Measurements from ENCODE around the gene EGR2.

Gene EGR2

DNA sequence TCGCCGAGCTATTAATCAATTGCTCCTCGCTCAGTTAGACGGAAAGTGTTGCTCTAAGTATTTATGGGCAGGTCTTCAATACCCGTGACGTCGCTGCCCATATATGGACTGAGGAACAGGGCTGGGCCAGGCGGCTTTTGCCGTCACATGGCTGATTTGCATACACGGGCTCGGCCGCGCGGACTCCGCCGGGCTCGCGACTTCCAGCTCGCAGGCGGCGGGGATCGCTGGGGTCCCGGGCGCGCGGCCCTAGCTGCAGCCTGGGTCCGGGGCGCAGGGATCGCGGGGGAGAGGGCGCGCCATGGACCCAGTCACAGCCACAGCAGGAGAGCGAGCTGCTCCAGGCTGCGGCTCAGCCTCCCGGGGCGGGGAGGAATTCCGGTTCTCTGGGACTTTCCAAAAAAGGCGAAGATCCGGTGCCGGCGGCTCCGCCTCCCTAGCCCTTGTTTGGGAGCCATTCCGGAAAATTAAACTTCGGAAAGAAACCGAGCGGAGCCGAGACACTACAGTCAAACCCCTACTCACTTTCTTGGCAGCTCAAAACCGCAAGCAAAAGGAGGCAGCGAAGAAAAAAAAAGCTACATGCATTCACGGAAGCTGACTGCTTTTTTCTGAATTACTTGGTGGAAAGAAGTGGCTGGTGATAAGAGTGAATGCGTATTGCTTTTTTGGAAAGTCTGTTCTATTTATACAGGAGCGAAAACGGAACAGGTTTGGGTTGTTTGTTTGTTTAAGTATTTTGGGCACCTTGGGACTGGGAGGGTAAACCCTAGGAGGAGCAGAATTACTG is at the start of gene EGR2:
Gene EGR2 (minus strand): TSS at position 36 of the 790 bp plus-strand sequence. CDS start 337 bp downstream, outside the sequence.
- DNase-seq: peak; percentile 80

DNA sequence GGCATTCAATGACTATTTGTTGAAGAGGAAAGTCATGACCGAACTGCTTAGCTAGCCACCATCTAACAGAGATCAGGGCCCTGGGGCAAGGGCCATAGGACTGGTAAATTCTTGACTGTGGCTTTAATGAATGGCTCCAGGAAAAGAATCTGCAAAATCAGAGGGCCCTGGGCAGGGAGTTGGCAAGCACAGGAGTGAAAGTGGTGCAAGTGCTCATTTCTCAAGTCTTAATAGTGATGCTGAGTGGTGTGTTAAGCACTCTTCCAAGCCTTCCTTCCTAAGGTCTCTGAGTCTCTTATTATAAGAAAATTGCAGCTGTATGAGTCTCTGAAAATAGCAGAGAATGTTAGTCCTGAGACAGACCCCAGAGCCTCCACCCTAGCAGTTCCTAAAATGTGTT is 46.3 kb upstream of the EGR2 start:
- no peak for DNase-seq

DNA sequence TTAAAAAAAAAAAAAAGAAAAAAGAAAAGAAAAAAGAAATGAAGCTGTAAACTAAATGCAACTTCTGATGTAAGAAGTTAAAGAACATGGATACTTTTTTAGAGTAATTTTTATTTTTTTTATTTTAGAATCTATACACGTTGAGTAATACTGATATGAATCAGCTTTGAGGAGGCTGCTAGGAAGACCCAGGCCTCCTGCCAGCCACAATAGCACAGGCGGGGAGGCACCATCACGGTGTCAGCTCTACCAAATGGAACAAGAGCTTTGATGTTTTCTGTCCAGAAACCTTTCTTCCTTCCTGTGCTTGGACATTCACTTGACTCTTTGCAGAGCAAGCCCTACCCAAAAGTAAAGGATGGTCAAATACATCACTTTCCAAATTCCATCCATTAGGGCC is 45.3 kb upstream of the EGR2 start:
- no peak for DNase-seq

DNA sequence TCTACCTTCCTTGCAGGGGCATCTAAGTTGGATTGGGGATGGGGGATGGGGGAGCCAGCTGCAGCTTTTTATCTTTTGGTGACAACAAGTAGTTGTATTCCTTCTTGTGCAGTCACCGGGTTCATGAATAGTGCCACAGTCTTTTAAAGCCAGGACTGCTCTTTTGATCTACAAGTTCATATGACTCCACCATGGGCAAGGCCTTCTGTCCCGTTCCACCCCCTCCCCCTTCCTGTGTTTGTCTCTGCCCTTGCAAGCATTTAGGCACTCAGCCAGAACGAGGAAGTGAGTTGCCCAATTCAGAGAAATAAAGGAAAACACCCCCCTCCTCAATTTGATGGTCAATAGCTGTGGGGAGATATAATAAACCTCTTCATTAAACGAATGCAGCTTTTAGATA is 44.8 kb upstream of the EGR2 start:
- DNase-seq: peak; percentile 10

DNA sequence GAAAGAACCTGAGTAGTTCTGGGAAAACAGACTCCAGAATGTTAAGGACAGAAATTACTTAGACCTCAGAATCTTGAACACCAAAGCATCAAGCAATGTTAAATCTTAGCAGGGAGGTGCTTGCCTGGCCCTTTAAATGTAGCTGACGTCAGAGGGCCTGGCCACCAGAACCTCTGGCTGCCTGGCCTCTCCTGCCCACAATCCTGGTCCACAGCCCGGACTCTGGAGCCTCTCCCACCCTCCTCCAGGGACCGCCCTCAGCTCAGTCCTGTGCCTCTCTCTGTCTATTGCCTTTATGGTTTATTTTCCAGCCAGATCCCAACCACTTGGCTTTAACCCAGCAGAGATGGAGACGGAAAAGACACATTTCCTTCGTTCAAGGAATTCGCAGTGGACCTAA is 42.2 kb upstream of the EGR2 start:
- no peak for DNase-seq

DNA sequence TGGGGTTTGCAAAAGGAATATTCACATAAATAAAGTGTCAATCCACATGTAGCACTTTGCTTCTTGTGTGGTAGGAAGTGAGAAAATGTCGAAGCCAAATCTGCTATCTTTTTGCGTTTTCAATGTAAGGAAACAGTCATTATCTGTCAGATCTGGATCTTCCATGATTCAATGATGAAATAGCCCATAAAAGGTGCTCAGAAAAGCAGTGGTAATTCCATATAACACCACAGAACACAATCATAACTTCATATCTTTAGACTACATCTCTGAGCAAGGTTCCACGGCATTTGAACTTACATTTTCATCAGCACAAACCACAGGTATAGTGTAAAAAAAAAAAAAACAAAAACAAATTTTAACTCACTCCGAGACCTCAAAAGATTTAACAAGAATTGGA is 39.9 kb upstream of the EGR2 start:
- DNase-seq: no peak

DNA sequence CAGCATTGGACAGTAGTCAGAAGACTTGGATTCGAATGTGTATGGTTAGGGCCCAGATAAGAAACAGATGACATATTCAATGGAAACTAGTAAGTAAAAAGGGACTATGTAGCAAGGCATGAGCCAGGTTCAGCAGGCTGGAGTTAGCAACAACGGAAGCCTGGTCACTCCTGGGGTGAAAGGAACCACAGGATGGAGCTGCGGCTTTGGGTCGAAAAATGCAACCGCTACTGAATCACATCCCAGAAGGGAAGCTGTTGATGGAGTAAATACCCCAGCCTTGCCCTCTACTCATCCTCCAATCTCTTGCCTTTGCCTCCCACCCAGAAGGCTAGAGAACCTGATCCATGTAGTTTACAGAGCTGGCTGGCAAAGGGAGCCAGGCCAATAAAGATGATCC is 37.5 kb upstream of the EGR2 start:
- no peak for DNase-seq

DNA sequence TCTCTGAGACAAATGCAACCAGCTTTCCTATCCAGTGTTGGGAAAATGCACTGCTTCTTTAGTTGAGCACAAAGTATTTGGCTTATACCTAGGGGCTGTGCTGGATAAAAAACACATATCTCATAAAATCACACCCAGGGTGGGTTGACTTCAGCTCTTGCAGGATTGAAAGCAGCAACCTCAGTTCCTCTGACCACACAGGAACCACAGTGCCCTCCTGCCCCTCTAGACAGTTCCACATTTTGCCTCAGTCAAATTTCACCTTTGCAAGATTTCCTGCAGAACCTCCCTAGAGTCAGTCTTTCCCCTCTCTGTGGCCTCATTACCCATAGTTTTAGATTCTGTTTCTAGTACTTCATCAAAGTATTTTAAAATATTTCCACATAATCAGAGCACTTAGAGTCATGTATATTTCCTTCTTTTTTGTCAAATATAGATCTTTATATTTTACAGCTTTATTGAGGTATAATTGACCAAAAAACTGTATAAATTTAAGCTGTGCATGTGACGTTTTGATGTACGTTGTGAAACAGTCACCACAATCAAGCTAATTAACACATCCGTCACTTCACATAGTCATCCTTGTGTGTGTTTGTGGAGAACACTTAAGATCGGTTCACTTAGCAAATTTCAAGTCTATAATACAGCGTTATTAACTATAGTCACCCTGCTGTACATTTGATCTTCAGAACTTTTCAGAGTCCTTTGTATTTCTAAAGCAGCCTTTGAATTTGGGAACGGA is 37.0 kb upstream of the EGR2 start:
- DNase-seq: no peak

DNA sequence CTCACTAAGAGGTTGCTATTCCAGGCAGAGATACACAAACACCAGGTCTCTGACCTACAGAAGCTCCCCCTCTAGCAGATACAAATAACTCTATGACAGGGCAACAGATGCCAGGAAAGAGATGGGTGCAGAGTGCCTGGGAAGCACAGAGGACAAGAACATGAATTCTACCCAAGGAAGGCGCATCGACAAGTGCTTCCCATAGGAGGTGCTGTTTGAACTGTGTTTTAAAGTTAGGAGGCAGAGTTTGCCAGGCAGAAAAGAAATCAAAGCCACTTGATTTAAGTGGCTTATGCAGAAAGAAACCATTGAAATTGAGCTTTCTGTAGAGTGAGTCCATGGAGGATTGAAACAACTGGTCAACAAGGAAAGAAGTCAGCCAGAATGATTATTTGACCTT is 35.3 kb upstream of the EGR2 start:
- no peak for DNase-seq

DNA sequence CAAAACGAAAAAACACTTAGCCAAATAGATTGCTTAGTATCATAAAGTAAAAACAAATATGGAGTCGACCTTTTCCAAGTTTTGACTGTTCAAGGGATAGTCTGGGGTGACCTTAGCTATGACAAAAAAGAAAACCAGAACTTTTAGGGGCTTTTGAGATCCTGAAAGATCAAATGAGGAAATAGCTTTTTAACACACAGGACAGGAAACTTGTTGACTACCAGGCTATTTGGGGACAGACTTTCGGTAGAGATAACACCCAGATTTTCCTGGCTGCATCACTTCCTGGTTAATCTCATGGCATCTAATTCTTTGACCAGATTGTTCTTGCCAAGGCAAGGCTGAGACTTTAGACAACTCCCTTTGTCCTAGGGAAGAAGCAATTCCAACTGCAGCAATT is 34.5 kb upstream of the EGR2 start:
- no peak for DNase-seq

DNA sequence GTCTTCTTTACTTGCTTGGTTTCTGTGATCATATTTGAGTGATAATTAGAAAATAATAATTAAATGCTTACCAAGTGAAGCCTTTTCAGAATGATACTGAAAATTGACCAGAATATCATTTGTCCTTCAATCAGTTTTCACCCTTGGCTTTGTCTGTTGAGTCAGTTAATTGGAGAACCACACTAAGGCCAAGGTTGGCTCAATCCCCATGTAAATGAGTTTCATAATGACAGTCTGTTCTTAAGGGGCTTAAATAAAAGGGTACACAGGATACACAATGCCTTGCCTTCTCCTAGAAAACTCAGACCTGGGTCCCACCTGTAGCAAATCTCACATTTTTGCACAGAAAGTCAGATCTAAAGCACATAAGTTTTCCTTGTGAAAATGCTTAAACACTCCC is 31.3 kb upstream of the EGR2 start:
- no peak for DNase-seq

DNA sequence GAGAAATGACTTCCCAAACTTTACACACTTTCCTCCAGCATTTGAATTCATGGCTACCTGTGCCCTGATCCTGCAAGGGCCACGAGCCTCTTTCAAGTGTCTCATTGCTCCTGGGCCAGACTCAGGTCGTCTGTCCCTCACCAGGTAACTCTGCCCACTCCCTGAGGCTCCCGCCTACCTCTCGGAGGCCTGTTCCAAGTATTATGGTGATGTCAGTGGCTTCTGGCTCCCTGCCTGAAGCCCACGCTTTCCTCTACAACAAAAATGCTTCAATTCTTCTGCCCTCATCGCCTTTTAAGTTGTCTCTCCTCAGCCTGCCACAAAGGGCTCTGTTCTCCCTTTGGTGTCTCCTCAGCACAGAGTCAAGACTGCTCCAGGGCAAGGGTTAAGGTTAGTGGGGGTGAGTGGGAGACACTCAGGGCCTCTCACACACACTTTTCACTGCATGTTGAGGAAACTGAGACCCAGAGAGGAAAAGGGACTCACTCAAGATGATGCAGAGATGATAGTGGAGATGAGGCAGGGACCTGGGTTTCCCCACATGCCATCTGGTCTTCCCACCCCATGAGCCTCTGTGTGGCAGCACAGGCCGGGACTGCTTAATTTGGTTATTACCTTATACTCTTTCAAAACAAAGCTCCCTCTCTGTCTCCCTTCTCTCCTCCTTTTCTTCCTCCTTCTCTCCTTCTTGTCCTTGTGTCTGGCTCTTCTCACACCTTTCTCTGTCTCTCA is 28.3 kb upstream of the EGR2 start:
- DNase-seq: no peak

DNA sequence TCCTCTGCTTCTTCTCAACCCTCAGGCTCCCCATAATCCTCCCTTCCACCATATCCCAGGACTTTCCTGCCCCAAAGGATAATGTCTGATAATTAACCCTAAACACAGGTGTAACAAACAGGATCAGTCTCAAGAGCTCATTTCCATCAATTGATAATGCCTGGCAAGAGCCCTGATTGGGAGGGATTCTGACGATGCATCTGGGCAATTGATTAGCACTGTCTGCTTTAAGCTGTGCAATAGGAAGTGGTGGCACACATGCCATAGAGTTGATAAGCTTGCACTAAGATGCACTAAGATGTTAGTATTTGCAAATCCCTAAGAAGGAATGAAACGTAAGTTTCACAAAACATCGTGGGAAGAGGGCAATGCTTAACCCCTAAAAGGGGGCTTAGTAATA is 27.4 kb upstream of the EGR2 start:
- no peak for DNase-seq

DNA sequence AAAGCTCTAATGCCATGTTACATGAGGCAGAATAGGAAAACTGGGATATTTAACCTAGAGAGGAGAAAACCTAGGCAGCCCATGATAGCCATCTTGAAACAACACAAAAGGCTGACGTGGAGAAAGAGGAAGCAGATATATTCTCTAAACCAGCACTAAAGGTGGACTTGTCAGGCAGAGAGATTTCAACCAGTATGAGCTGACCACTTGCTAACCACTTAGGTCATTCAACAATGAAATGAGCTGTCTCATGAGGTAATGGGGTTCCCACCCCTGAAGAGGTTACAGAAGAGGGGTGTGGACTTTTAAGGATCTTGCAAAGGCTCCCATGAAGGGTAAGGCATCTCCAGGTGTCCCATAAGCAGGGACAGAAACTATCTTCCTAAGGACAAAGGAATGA is 26.8 kb upstream of the EGR2 start:
- DNase-seq: no peak

DNA sequence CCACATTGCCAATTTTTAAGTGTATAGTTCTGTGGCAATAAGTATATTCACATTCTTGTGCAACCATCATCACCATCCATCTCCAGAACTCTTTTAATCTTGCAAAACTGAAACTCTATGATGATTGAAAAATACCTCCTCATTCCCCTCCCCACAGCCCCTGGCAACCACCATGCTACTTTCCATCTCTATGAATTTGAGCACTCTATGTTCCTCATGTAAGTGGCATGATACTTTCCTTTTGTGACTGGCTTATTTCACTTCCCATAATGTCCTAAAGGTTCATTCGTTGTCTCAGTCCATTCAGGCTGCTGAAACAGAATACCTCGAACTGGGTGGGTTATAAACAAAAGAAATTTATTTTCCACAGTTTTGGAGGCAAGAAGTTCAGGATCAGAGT is 23.4 kb upstream of the EGR2 start:
- no peak for DNase-seq

DNA sequence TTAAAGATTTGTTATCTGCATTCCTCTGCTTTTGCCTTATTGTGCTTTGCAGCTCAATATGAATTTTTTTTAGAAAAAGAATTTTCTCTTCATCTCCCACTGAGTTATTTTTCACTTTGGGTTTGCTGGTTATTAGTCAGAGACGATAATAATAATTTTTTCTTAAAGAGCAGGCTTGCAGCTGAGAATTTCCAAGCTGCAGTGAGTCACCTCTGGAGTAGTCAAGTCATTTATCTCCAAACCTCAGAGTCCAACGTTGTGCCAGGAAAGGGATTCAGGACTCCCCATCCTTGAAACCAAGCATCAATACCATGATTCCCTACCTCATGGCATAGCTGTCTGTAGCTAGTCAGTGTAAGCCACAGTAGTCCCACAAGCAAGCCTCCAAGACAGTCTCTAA is 15.2 kb upstream of the EGR2 start:
- no peak for DNase-seq

DNA sequence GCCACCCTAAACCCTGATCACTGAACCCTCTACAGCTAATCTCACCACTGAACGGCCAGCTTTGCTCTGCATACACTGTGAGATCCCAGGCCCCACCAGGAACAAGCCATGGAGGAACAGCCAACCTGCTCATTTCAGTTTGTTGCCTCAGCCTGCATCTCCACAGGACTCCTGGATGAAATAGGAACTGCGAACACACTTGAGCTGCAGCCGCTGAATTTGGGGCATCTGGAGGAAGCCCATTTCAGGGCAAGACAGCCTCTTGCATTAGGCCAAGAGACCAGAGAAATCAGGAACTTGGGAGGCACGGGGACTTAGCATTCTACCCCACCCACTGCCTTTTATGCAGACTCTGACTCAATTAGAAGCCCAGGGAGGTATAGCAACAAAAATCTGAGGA is 14.5 kb upstream of the EGR2 start:
- DNase-seq: no peak

DNA sequence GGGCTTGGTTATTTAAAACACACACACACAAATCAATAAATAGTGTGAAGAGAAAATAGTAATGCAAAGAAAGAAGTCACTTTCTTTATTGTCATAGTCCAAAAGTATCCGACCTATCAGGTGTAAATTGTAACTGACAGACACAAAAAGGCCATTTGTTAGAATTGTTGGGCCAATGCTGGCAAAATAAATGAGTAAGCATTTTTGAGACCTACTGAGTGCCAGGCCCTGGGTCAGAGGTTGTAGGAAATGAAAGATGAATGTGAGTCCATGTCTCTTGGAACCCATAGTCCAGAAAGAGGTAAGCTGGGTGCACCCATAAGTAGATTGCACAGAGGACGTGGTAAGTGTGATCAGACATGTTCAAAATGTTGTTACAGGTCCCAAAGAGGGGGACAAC is 13.5 kb upstream of the EGR2 start:
- DNase-seq: no peak

DNA sequence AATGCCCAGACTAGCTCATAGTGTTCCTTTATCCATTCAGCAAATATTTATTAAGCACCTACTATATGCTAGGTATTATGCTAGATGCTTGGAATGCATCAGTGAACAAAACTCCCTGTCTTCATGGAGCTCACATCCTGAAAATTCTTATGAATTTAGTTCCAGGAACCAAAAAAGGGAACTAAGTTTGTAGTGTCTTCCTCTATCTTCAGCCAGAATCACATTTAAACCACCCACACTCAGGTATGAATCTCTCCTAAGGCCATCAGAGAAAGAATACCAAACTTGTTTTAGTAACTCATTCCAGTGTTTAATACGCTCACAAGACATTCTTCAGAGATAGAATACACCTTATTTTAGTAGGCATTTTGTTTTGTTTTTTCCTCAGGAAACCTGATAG is 10.1 kb upstream of the EGR2 start:
- DNase-seq: no peak

DNA sequence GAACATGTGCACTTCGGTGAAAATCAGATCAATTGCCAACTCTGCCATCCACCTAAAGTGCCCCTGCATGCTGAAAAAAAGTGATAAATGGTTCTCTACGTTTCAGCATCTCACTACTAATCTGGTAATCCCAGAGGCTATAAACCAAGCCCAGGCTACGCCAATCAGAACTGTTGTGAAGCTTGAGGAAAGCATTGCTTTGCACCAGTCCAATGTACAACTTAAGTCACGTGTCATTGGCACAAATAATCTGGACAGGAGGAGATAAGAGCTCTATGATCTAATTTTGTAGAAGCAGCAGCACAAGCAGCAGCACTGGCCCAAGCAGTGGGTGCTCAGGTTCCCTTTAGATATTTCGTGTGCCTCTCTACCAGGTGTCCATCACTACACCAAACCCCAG is 4.4 kb upstream of the EGR2 start:
- DNase-seq: no peak

DNA sequence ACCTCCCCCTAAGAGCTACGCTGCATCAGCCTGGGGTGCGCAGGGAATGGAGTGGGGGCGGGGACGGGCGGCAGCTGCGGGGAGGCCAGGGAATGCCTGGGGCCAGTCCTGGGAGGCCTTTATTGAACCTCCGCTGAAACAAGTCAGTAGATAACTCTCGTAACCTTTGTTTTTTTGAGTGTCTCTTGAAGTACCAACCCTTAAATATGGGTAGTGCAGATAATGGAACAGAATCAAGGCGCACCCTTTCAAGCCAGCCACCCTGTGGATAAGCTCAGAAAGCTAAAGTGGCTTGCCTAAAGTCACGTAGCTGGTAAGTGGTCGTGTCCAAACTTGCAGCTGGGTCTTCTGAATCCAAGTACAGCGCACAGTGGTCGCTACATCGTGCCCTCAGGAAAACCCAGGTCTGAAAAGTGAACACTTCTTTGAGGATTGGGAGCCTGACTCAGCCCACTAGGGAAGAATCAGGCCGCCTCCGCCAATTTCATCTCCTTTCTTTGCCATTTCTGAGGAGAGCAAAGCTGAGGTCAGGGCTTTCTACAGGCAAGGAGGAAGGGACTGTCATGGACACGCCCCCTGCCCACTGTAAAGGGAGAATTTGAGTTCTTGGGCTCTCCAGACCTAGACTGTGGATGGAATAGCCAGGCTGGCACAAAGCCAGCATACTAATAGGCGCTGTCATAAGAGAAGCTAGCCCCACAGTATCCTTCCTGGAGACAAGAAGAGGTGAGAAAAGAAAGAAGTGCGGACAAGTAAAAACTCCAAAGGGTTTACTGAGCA is 3.2 kb upstream of the EGR2 start:
- DNase-seq: peak; percentile 74

DNA sequence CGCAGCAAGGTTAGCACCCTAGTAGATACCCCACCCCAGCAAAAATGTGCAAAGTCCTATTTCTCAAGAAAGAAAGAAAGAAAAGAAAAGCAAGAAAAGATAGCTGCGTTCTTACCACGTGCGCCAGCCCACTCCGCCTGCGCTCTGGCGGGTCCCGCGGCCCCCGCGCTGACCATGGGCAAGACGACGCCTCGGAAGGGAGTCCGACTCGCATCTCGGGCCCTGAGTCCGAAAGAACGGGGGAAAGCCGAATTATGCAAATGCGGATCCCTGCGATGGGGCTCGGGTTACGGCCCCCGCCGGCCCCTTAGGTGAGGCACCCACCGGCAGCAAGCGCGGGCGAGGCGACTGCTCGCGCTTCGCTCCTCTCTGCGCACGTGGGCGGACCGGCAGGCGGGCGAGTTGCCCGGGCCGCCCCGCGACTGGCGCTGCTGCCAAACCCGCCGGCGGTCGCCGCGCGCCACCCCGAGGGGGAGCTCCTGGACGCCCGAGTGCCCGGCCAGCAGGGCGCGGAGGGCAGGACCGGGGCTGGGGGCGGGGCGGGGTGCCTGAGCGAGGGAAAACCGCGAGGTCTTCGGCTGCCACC is 2.4 kb upstream of the EGR2 start:
- DNase-seq: peak; percentile 38

Data from NCI-H345 (cell line).